IPS DF 4.7 (cell line): ENCODE results near the gene SENP7.
"Not testable (repeated sequence)": the region's sequence is repeated elsewhere in the genome, so short reads cannot be mapped to it uniquely, and the experiment has no call there.

Experiments
- DNase-seq: peaks from one replicate; pipeline ENCODE4 v3.0.0-alpha.2; 2013; ENCODE audit warnings: low spot score; ENCODE audit errors: extremely low read depth

SENP7 gene

GRCh38 chr3:101512646-101513418 lies at the start of gene SENP7:
SENP7 (minus strand) TSS chr3:101513212; CDS start chr3:101513130, 82 bp downstream.
- DNase-seq, result no peak

- DNase-seq, result peak; percentile 82
Observed at GRCh38 chr3:101561630-101562328, 48.8 kb upstream of the SENP7 start, which contains the start of gene TRMT10C. TRMT10C (plus strand) TSS chr3:101561868; CDS start chr3:101564782, 2,914 bp downstream.

- DNase-seq, result no peak
Observed at GRCh38 chr3:101556064-101556463, 43.1 kb upstream of the SENP7 start.

GRCh38 chr3:101553381-101553780 lies 40.4 kb upstream of the SENP7 start:
- DNase-seq, result not testable (repeated sequence)

GRCh38 chr3:101551359-101552081 lies 38.5 kb upstream of the SENP7 start:
- DNase-seq, result not testable (repeated sequence)

- DNase-seq, result no peak
Observed at GRCh38 chr3:101549473-101549872, 36.5 kb upstream of the SENP7 start.

GRCh38 chr3:101548527-101549105 lies 35.6 kb upstream of the SENP7 start:
- no peak for DNase-seq

GRCh38 chr3:101544161-101544850 lies 31.3 kb upstream of the SENP7 start:
- no peak for DNase-seq

- no peak for DNase-seq
Observed at GRCh38 chr3:101542957-101543356, 29.9 kb upstream of the SENP7 start.

- DNase-seq, result not testable (repeated sequence)
Observed at GRCh38 chr3:101536955-101537354, 23.9 kb upstream of the SENP7 start.

GRCh38 chr3:101536266-101536665 lies 23.3 kb upstream of the SENP7 start:
- DNase-seq, result no peak

GRCh38 chr3:101535221-101535620 lies 22.2 kb upstream of the SENP7 start:
- DNase-seq, result no peak

GRCh38 chr3:101533603-101533968 lies 20.6 kb upstream of the SENP7 start:
- DNase-seq, result no peak

- DNase-seq, result no peak
Observed at GRCh38 chr3:101532783-101533602, 20.0 kb upstream of the SENP7 start.

GRCh38 chr3:101531473-101532086 lies 18.6 kb upstream of the SENP7 start:
- DNase-seq, result no peak

GRCh38 chr3:101530686-101531047 lies 17.7 kb upstream of the SENP7 start:
- DNase-seq, result no peak

- DNase-seq, result no peak
Observed at GRCh38 chr3:101529816-101530685, 17.0 kb upstream of the SENP7 start.

GRCh38 chr3:101527906-101528305 lies 14.9 kb upstream of the SENP7 start:
- DNase-seq, result no peak

- DNase-seq, result no peak
Observed at GRCh38 chr3:101527441-101527840, 14.4 kb upstream of the SENP7 start.
